HG02938 (cell line): ENCODE measurements around the gene AKAP6.
"Not testable (repeated sequence)": the region's sequence is repeated elsewhere in the genome, so short reads cannot be mapped to it uniquely, and the experiment has no call there.

ENCODE experiments used
- ATAC-seq: cut with Tn5 transposase; IDR thresholded peaks from one replicate; pipeline ENCODE4 v1.9.1; 2021; ENCODE audit warnings: mild to moderate bottlenecking, moderate library complexity; ENCODE audit not compliant: unreplicated experiment

The AKAP6 gene

GRCh38 chr14:32435411-32435810 is 106.3 kb downstream of the AKAP6 start:
- no peak for ATAC-seq

- no peak for ATAC-seq
These were observed 107.9 kb downstream of the AKAP6 start for GRCh38 chr14:32436993-32437392.

DNA sequence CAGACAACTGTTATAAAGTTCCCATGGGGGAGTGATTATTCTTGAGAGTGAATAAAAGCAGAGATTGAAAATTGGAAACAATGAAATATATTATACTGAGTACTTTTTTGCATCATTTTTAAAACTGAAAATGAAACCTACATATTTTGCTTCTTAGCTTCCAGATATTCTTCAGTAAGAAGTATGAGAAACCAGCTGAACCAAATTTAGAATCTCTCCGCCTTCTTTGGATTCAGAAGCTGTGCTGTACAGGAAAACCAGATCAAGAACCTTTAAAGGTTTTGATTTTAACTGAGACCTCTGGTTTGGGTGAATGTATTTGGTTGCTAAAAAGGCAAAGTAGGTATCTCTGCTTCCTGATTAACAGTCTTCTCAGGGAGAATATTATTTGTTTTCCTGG is 109.4 kb downstream of the AKAP6 start:
- no peak for ATAC-seq

- no peak for ATAC-seq
These were observed 115.0 kb downstream of the AKAP6 start for GRCh38 chr14:32443890-32444661.

DNA sequence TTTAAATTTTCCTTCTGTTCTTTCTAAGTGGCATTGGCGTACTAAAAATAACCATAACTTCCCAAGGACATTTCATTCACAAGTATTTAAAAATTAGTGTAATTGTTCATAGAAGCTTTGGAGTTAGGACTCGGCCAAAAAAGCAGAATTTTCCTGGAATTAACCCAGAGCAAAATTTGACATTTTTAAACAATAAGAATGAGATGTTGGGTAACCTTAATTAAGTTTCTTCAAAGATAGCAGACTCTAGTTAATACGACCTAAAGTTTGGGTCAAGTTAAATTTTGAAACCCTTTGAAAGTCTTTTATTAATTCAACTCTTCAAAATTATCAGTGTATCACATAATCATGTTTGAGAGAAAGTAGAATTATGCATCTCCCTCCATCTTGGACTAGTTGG is 118.3 kb downstream of the AKAP6 start:
- no peak for ATAC-seq

- ATAC-seq, result no peak
These were observed 120.5 kb downstream of the AKAP6 start for GRCh38 chr14:32449648-32450047.

DNA sequence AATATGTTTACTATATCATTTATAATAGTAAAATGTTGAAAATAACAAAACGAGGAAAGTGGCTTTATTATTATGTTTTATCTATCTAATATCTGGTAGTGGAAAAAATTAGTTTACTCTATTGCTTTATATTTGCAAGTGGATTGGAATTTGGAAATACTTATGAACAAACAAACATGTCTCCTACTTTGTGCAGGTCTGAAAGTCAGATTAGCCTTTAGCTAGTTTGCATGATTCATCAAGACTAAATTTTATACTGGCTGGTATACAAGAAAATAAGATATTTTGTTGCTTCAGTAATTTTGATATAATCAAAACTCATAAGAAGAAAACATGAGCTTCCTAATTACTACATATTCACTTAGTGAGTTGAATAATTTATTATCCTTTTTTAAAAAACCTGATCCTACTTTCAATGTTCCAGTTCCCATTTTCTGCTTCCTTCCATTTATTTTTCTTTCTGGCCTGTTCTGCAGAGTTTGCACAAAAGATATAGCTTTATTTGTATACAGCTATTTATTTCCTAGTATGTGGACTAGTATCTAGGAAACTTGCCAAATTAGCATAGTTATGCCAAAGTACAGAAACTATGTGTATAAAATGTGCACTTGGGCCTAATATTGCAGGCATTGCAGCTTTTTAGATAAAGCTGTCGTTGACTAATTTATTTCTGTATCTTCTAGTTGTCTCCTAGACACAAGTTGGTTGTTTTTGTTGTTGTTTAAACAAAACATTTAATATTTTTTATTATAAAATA is 122.0 kb downstream of the AKAP6 start:
- ATAC-seq, result no peak

DNA sequence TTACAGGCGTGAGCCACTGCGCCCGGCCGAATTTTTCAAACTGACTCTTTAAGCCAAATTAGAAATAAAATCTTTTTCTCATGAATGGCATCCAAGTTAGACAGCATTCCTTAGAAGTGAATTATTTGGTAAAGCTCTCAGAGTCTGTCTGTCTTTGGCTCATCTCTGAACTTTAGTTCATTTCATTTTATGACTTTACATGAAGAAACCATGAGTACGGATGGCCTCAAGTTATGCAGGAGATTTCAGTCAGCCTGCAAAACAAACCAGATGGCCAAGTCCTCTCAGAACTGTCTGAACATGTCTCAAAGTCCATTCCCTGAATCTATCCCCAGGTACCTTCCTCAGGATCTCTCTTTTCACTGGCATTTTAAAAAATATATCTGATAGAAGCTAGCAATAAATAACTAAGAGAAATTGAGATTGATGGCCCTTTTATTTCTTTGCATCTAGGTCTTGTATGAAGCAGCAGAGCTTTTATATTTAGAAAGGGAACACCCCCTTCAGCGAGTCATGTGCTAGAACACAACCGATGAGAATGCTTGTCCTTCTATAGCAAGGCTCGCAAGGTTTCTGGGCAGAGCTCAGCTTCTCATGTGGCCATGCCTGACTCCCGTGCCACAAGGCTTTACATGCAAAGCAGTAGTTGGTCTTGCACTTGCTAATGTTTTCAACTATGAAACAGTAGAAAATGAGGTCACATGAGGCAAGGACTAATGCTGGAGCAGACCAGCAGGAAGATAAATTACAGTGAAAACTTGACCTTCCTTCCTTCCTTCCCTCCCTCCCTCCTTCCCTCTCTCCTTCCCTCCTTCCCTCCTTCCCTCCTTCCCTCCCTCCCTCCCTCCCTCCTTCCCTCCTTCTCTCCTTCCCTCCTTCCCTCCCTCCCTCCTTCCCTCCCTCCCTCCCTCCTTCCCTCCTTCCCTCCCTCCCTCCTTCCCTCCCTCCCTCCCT is 125.0 kb downstream of the AKAP6 start:
- no peak for ATAC-seq

DNA sequence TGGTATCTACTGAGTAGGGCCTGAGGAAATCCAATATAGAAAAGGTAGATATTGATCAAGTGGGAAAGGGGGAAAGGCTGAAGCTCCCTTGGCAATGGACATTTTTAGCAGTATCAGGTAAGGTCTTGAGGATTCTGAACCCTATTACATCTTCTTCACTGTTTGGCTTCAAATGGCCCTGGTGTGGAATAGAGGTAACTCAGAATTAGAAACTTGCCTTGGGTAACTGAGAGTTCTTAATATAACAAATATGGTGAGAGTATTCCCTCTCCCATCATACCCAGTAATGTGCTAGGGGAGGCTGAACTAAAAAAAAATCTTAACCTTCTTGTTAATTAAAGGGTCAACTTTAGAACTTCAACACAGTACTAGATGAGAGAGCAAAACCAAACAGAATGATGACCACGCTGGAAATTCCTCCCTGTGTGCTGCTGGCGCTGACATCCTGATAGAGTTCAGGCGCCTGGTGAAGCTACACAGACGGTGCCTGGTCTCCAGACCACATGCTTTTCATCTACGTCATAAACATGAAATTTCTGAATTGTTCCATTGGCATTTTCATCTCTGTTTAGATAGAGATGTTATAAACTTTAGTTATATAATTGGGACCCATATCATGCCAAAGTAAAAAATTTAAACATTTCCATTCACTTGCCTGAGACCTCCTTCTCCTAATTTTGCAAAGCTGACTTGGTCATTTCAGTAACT is 128.3 kb downstream of the AKAP6 start:
- ATAC-seq, result no peak

GRCh38 chr14:32458720-32459119 is 129.6 kb downstream of the AKAP6 start:
- no peak for ATAC-seq

DNA sequence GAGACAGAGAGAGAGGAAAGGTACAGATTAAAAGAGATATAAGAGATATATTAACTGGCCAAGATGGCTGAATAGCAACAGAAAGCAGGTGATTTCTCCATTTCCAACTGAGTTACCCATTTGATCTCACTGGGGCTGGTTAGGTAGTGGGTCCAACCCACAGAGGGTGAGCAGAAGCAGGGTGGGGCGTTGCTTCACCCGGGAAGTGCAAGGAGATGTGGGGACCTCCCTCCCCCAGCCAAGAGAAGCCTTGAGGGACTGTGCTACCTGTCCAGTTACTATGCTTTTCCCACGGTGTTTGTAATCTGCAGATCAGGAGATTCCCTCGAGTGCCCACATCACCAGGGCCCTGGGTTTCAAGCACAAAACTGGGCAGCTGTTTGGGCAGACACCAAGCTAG is 131.2 kb downstream of the AKAP6 start:
- ATAC-seq, result no peak

DNA sequence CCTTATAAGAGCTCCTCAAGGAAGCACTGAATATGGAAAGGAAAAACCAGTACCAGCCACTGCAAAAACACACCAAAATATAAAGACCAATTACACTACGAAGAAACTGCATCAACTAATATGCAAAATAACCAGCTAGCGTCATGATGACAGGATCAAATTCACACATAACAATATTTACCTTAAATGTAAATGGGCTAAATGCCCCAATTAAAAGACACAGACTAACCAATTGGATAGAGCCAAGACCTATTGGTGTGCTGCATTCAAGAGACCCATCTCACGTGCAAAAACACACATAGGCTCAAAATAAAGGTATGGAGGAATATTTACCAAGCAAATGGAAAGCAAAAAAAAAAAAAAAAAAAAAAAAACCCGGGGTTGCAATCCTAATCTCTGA is 133.5 kb downstream of the AKAP6 start:
- not testable (repeated sequence) for ATAC-seq

- no peak for ATAC-seq
These were observed 139.9 kb downstream of the AKAP6 start for GRCh38 chr14:32468955-32469354.

DNA sequence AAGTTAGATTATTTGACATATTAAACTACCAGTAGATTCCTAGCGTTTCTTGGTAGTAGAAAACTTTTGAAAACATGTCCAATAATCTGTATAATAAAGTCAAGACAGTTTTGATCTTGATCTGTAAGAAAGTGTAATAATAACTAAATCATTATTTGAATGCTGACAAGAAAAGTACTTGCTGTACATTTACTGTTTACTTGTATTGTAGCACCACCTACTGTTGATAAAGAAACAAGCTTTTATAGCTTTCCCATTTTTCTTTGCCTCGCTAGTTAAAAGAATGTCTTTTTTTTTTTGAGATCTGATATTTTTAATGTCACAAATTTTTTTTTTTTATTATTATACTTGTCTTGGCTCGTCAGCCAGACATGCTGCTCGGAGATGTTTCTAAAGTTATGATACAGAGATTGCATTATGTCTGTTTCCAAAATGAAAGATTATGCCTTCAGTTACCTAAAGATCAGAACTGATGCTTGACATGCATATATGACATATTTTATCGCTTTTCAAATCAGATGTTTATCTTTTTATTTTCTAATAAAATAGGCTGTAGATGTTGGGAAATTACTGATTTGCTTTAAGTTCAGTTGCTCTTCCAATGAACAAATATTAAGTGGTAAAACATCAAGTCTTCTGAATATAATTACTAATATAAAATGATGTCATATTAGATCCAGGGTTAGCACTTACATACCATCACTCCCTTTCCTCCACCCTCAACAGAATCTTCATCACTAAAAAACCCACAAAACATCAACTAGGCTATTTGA is 140.5 kb downstream of the AKAP6 start:
- ATAC-seq, result no peak

GRCh38 chr14:32470161-32470715 is 141.1 kb downstream of the AKAP6 start:
- ATAC-seq, result no peak

GRCh38 chr14:32471181-32471580 is 142.1 kb downstream of the AKAP6 start:
- ATAC-seq, result no peak

GRCh38 chr14:32472076-32472475 is 143.0 kb downstream of the AKAP6 start:
- no peak for ATAC-seq

GRCh38 chr14:32472512-32473463 is 143.7 kb downstream of the AKAP6 start:
- ATAC-seq, result no peak
